GM19452 (cell line): ENCODE measurements around the gene WIPI1.

ENCODE experiments used
- ATAC-seq: cut with Tn5 transposase; IDR thresholded peaks from one replicate; pipeline ENCODE4 v1.9.1; 2021; ENCODE audit not compliant: unreplicated experiment

WIPI1 gene

GRCh38 chr17:68461122-68461539 is 3.8 kb upstream of the WIPI1 start:
- no peak for ATAC-seq

GRCh38 chr17:68460715-68461114 is 3.4 kb upstream of the WIPI1 start:
- ATAC-seq, result no peak

- no peak for ATAC-seq
Observed at GRCh38 chr17:68460146-68460545, 2.9 kb upstream of the WIPI1 start.

GRCh38 chr17:68459037-68459639 is 1.8 kb upstream of the WIPI1 start:
- peak; percentile 22 for ATAC-seq

GRCh38 chr17:68458260-68459036 is 1.2 kb upstream of the WIPI1 start:
- ATAC-seq, result no peak

GRCh38 chr17:68457539-68458259 is 403 bp upstream of the WIPI1 start:
- ATAC-seq, result peak; percentile 70

GRCh38 chr17:68456339-68457167 is 743 bp downstream of the WIPI1 start:
- no peak for ATAC-seq

GRCh38 chr17:68455901-68456338 is 1.4 kb downstream of the WIPI1 start:
- no peak for ATAC-seq

- ATAC-seq, result no peak
Observed at GRCh38 chr17:68453991-68454665, 3.2 kb downstream of the WIPI1 start.

- ATAC-seq, result no peak
Observed at GRCh38 chr17:68452724-68453290, 4.5 kb downstream of the WIPI1 start.

- no peak for ATAC-seq
Observed at GRCh38 chr17:68451670-68452354, 5.5 kb downstream of the WIPI1 start.

- no peak for ATAC-seq
Observed at GRCh38 chr17:68450801-68451200, 6.5 kb downstream of the WIPI1 start.

GRCh38 chr17:68450391-68450790 is 6.9 kb downstream of the WIPI1 start:
- no peak for ATAC-seq

- no peak for ATAC-seq
Observed at GRCh38 chr17:68449021-68449739, 8.1 kb downstream of the WIPI1 start.

- ATAC-seq, result no peak
Observed at GRCh38 chr17:68446626-68447041, 10.7 kb downstream of the WIPI1 start.

- ATAC-seq, result no peak
Observed at GRCh38 chr17:68445671-68446070, 11.6 kb downstream of the WIPI1 start.

GRCh38 chr17:68443972-68444464 is 13.3 kb downstream of the WIPI1 start:
- ATAC-seq, result no peak

GRCh38 chr17:68441070-68441770 is 16.1 kb downstream of the WIPI1 start:
- ATAC-seq, result no peak
